RPMI7951 (cell line): ENCODE measurements around the gene TRIO. TPM values are rescaled to one million over a fixed set of nuclear protein-coding genes. Genes with fewer than 3 reads are reported as not detected.

Source experiments
- DNase-seq: peaks from one replicate; pipeline ENCODE4 v3.0.0-alpha.2; 2012; ENCODE audit warnings: low read depth
- total RNA-seq: library from RNA; depleted of rRNA; stranded (reverse); fragments of >200 nt; shearing (Covaris generic); gene quantifications from 2 replicates; pipeline ENCODE4 v1.2.3, GENCODE V29; 2014

Gene TRIO
- total RNA-seq, 1 experiment from 2014 or later = 34.0 TPM

- DNase-seq = peak; percentile 88
Measured at GRCh38 chr5:14265570-14265969, 122.4 kb downstream of the TRIO start.

DNA sequence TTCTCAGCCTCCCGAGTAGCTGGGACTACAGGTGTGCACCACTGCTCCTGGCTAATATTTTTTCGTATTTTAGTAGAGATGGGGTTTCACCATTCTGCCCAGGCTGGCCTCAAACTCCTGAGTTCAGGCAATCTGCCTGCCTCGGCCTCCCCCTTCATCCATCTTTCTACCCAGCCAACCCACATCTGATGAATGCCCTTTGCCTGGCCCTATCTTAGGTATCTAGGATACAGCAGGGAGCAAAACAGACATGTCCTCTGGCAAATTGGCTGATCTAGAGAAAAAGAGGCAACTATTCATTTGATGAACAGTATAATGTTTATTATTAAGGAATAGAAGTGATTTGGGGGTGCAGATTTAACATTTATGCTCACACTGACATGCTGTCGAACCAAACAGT lies 123.0 kb downstream of the TRIO start:
- peak; percentile 41 for DNase-seq

- no peak for DNase-seq
Measured at GRCh38 chr5:14266686-14267085, 123.5 kb downstream of the TRIO start.

- peak; percentile 18 for DNase-seq
Measured at GRCh38 chr5:14267166-14267838, 124.2 kb downstream of the TRIO start.

DNA sequence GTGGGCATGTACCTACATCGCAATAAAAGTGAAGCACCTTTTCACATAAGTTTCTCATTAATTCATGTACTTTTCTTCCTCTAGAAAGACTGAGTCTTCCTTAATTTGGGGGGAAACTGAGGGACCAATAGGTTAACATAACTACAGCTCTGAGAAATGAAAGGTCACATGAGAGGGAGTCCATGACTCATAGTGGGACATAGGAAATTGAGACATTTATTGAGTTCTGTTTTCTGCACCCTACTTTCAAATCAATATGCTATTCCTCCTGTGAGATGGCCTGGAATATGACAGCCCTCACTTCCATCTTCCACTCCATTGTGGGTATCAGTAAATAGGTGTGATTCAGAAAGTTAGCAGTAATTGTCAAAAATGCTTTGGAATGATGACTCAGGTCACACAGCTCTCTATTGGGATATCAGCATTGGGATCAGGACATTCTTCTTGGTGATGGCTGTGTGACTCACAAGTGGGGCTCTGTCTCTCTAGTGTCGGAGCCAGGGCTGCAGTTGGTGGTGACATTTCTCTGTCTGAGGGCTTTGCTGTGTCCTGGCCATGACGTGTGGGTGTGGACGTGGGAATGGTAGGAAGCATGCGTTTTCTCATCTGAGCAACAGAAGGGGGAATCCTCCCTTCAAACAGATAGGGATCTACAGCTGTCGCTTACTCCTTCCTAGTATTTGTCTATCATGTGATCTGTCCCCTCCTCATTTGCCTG lies 125.0 kb downstream of the TRIO start:
- peak; percentile 96 for DNase-seq

DNA sequence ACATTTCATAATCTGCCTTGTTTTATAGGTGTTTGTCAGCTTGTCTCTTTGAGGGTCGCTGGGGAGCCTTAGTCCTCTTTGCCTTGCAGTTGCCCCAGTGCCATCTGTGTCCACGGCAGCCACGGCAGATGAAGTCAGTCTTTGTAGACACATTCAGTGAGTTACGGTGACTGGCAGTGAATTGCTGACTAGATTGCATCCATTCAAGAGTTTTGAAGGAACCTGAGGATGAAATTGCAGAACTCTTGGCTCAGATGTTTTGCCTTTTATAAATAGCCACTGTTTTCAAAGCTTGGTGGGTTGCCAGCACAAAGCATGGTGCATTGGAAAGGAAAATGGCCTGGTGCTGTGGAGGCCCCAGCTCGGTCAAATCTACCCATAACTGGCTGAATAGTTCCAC lies 125.6 kb downstream of the TRIO start:
- peak; percentile 45 for DNase-seq

GRCh38 chr5:14269395-14269794 lies 126.3 kb downstream of the TRIO start:
- DNase-seq = no peak

DNA sequence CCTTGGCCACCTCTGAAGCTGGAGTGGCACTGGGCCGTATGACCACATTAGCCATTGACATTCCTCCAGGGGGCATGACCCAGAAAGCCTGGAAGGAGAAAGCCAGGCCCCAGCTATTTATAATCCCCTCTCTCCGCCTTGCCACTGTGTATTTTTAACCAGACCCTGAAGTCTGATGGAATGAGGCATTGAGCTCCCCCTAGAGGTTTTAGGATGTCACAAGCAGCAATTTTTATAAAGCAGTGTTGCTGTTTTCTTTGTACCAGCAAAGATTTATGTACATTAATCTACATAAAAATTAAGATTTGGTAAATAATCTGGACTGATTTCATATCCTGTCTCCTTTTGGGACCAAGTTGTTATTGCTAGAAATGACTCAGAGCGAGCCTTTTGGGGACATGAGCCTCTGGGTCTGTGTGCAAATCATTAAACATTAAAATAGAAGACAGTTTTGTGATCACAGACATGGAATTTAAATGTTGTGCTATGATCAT lies 127.1 kb downstream of the TRIO start:
- peak; percentile 73 for DNase-seq

- DNase-seq = no peak
Measured at GRCh38 chr5:14272548-14273205, 129.5 kb downstream of the TRIO start.

DNA sequence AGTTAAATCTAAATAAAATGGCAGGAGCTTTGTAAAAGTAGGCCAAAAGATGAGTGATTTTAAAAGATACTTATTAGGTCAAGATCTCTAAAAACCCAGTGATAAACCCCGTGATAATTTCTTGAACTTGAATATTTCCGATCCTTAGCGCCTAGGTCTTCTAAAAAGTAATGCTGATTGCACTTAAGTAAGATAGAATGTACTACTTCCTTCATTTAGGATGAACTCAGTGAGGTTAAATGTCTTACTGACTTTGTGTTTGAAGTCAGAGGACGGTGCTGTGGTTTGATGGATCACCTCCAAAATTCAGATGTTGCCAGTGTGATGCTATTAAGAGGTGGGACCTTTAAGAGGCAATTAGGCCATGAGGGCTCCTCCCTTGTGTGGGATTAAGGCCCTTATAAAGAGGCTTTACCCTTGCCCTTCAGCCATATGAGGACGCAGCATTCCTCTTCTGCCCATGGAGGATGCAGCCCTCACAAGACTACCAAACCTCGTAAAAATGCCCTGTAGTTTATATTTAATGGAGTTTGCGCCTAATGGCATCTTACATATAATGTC lies 130.1 kb downstream of the TRIO start:
- no peak for DNase-seq

- DNase-seq = no peak
Measured at GRCh38 chr5:14276380-14276779, 133.2 kb downstream of the TRIO start.

- DNase-seq = no peak
Measured at GRCh38 chr5:14277385-14278320, 134.5 kb downstream of the TRIO start.

DNA sequence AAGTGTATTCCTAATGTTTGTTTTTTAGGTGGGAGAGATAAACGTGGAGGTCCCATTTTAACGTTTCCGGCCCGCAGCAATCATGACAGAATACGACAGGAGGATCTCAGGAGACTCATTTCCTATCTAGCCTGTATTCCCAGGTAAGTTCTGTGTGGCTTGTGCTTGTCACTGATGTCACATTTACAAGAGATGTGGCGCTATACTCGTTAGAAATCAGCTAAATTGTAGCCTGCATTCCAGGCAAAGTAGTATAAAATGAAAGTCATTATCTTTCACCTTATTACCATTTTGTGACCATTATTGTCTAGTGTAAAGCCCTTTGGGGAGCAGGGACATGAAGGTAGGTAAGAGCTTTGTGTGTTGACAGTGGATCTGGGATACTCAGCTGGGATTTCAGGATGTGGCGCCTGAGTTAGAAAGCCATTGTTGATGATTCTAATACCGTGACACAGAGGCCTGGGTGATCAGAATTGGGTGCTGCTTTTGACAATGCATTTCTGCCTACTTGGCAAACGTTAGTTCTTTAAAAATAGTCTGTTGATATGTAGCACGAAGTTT lies 137.2 kb downstream of the TRIO start:
- DNase-seq = no peak

GRCh38 chr5:14281746-14282181 lies 138.6 kb downstream of the TRIO start:
- no peak for DNase-seq

DNA sequence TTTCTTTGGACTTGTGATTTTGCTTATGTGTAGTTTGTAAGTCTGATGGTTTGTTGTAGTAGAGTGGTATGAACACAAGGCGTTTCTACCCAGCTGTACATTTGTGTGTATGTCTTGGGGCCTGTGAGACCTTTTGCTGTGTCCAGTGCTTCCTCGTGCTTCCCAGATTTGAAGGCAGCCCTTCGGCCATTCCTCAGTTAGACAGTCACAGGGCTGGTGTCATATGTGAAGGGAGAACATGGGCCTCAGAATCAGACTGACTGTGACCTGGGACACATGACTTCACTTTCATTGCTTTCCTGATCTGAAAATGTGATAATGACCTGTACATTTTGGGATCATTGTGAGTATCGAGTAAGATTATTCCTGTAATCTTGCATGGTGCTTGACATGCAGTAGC lies 140.0 kb downstream of the TRIO start:
- no peak for DNase-seq

GRCh38 chr5:14284392-14285148 lies 141.4 kb downstream of the TRIO start:
- DNase-seq = no peak

GRCh38 chr5:14286007-14286406 lies 142.9 kb downstream of the TRIO start:
- DNase-seq = peak; percentile 60

GRCh38 chr5:14286574-14287421 lies 143.7 kb downstream of the TRIO start:
- no peak for DNase-seq
